ENCODE results near the gene MGMT. TPM values are rescaled to one million over a fixed set of nuclear protein-coding genes. Genes with fewer than 3 reads are reported as not detected.

MGMT gene
- total and polyA plus RNA-seq, 8 donors = 1.2 to 37.8 (median 21.3) TPM

GRCh38 chr10:129807211-129807610 lies 340.2 kb downstream of the MGMT start:
- Histone ChIP-seq H3K27ac (no peak overlapping the region), H3K27me3 (peaks cover 0 to 14% (median 0%) of the 10 kb centered on the region in 3 donors), H3K4me3 (no peak overlapping the region), H3K36me3 (no peaks in the 10 kb centered on the region), H3K9me3 (peaks cover 2 to 42% (median 36%) of the 10 kb centered on the region in 4 donors), H3K4me1 (no peaks in the 10 kb centered on the region)
- TF ChIP-seq, protein P1, sequence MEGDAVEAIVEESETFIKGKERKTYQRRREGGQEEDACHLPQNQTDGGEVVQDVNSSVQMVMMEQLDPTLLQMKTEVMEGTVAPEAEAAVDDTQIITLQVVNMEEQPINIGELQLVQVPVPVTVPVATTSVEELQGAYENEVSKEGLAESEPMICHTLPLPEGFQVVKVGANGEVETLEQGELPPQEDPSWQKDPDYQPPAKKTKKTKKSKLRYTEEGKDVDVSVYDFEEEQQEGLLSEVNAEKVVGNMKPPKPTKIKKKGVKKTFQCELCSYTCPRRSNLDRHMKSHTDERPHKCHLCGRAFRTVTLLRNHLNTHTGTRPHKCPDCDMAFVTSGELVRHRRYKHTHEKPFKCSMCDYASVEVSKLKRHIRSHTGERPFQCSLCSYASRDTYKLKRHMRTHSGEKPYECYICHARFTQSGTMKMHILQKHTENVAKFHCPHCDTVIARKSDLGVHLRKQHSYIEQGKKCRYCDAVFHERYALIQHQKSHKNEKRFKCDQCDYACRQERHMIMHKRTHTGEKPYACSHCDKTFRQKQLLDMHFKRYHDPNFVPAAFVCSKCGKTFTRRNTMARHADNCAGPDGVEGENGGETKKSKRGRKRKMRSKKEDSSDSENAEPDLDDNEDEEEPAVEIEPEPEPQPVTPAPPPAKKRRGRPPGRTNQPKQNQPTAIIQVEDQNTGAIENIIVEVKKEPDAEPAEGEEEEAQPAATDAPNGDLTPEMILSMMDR (IDR thresholded peaks at IDR 0.05) = no peak
- TF ChIP-seq POLR2A (IDR thresholded peaks at IDR 0.05) = no peak
- no peak for TF ChIP-seq EP300 (IDR thresholded peaks at IDR 0.05)
- TF ChIP-seq POLR2AphosphoS5 (IDR thresholded peaks at IDR 0.05) = no peak
- 69 to 87% (median 77%) methylated on average over 6 to 7 of the region's 7 CpGs for WGBS, 5 donors
- intact Hi-C loops (cut with DNase I; ENCODE audit: low total_unique reads) = no loop called here
- no peak for DNase-seq

DNA sequence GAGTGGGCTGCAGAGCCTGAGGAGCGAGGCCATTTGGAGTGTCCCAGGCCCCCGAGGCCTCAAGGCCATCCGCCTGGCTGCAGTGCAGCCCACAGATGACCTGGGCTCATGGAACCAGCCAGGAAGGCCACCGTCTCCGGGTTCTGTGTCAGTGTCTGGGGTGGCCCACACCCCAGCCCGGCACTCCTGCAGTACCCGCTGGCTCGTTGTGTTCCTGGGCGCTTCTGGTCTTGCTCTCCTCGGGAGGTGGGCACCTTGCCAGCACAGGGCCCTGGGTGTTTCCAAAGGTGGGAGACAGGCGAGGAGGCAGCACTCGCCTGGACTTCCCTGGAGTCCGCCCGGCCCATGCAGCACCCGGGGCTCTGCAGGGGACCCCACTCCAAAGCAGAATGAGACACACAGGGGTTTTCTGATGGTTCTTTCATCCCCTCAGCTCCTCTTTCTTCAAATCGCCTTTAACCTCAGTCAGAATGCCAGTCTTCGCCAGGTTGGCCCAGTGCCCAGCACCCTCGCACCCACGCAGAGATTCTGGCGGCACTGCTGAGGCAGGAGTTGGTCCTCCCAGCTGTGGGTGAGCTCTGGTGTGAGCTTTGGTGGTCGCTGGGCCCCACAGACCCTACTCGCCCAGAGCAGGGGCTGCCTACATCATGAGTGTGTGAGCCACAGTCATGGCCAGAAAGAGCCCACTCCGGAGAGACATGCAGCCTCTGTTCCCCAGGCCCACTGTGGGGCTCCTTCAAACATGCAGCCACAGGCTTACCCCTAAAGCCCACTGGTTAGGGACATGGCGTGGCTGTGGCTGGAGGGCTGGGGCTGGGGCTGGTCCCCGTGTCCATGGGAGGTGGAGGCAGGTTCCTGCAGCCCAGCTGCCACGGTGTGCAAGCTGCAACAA lies 341.3 kb downstream of the MGMT start:
- H3K4me1 ChIP-seq = no peaks in the 10 kb centered on the region
- H3K4me3 ChIP-seq = no peak overlapping the region
- peaks cover 2 to 31% (median 27%) of the 10 kb centered on the region in 4 donors for H3K9me3 ChIP-seq
- TF ChIP-seq, protein P1 (IDR thresholded peaks at IDR 0.05) = no peak
- TF ChIP-seq POLR2A (IDR thresholded peaks at IDR 0.05) = no peak
- TF ChIP-seq EP300 (IDR thresholded peaks at IDR 0.05) = no peak
- TF ChIP-seq POLR2AphosphoS5 (IDR thresholded peaks at IDR 0.05) = no peak
- intact Hi-C loops (cut with DNase I; ENCODE audit: low total_unique reads) = no loop called here
- no peak overlapping the region for H3K27ac ChIP-seq
- no peaks in the 10 kb centered on the region for H3K36me3 ChIP-seq
- peaks cover 0 to 14% (median 0%) of the 10 kb centered on the region in 3 donors for H3K27me3 ChIP-seq
- DNase-seq = no peak
- 81 to 89% (median 84%) methylated on average over 18 to 26 of the region's 26 CpGs for WGBS, 5 donors

GRCh38 chr10:129809431-129809830 lies 342.4 kb downstream of the MGMT start:
- H3K4me1 ChIP-seq = no peaks in the 10 kb centered on the region
- H3K27me3 ChIP-seq = peaks cover 0 to 14% (median 0%) of the 10 kb centered on the region in 3 donors
- no peak for TF ChIP-seq POLR2A (IDR thresholded peaks at IDR 0.05)
- TF ChIP-seq EP300 (IDR thresholded peaks at IDR 0.05) = no peak
- TF ChIP-seq, protein P1 (IDR thresholded peaks at IDR 0.05) = no peak
- TF ChIP-seq POLR2AphosphoS5 (IDR thresholded peaks at IDR 0.05) = no peak
- no peak overlapping the region for H3K27ac ChIP-seq
- no peaks in the 10 kb centered on the region for H3K36me3 ChIP-seq
- H3K4me3 ChIP-seq = no peak overlapping the region
- peaks cover 2 to 22% (median 20%) of the 10 kb centered on the region in 4 donors for H3K9me3 ChIP-seq
- intact Hi-C loops (cut with DNase I; ENCODE audit: low total_unique reads) = no loop called here
- DNase-seq = no peak
- 86 to 90% (median 89%) methylated on average over 9 of the region's 9 CpGs for WGBS, 5 donors

DNA sequence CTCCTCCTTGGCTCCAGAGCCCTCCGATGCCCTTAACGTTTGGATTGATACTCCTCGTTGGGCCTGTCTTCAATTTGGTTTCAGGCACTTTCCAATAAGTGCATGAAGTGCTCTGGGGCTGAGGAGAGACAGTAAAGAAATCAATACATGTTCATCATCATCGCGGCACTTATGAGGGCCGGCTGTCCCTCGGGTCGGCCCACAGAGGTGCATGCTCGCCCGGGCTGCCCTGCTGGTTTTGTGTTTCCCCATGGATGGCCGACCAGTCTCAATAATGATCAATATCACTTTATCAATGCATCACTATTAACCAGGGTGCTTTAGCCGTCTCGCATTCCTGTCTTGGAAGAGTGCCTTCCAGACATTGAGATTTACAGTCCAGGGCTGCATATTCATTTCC lies 342.8 kb downstream of the MGMT start:
- Histone ChIP-seq H3K27me3 (peaks cover 0 to 14% (median 0%) of the 10 kb centered on the region in 3 donors), H3K9me3 (peaks cover 2 to 21% (median 17%) of the 10 kb centered on the region in 4 donors), H3K4me3 (no peak overlapping the region), H3K27ac (no peak overlapping the region), H3K4me1 (no peaks in the 10 kb centered on the region), H3K36me3 (no peaks in the 10 kb centered on the region)
- no peak for DNase-seq
- WGBS, 5 donors = 85 to 93% (median 89%) methylated on average over 13 of the region's 13 CpGs
- TF ChIP-seq EP300 (IDR thresholded peaks at IDR 0.05) (no peak), POLR2A (IDR thresholded peaks at IDR 0.05) (no peak)
- TF ChIP-seq, protein P1 (IDR thresholded peaks at IDR 0.05) = no peak
- intact Hi-C loops (cut with DNase I; ENCODE audit: low total_unique reads) = no loop called here
